AG10803 (cell line): Measurements from ENCODE around the gene ARMH3.

Experiments
- DNase-seq: peaks from one replicate; pipeline ENCODE4 v3.0.0; 2010; ENCODE audit warnings: low read depth
- H3K4me3 ChIP-seq: 2 replicates; pipeline ENCODE4 v1.5.1; 2011; ENCODE audit warnings: mild to moderate bottlenecking, low read length, control low read depth
- TF ChIP-seq, protein P1 (sequence below): conservative IDR thresholded peaks from 2 replicates; pipeline ENCODE4 v1.5.1; 2011; ENCODE audit warnings: mild to moderate bottlenecking, low read length, control low read depth, inconsistent platforms

ARMH3 gene

DNA sequence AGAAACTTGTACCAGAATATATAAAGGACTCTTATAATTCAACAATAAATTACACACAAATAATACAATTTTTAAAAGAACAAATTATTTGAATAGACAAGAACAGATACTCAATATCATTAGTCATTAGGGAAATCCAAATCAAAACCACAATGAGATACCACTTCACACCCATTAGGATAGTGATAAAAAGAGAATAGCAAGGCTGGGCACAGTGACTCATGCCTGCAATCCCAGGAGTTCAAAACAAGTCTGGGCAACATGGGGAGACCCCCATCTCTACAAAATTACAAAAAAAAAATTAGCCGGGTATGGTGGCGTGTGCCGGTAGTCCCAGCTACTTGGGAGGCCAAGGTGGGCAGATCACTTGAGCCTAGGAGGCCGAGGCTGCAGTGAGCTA, 160.2 kb downstream of the ARMH3 start:
- TF ChIP-seq, protein P1, sequence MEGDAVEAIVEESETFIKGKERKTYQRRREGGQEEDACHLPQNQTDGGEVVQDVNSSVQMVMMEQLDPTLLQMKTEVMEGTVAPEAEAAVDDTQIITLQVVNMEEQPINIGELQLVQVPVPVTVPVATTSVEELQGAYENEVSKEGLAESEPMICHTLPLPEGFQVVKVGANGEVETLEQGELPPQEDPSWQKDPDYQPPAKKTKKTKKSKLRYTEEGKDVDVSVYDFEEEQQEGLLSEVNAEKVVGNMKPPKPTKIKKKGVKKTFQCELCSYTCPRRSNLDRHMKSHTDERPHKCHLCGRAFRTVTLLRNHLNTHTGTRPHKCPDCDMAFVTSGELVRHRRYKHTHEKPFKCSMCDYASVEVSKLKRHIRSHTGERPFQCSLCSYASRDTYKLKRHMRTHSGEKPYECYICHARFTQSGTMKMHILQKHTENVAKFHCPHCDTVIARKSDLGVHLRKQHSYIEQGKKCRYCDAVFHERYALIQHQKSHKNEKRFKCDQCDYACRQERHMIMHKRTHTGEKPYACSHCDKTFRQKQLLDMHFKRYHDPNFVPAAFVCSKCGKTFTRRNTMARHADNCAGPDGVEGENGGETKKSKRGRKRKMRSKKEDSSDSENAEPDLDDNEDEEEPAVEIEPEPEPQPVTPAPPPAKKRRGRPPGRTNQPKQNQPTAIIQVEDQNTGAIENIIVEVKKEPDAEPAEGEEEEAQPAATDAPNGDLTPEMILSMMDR = no peak
- DNase-seq = no peak

DNA sequence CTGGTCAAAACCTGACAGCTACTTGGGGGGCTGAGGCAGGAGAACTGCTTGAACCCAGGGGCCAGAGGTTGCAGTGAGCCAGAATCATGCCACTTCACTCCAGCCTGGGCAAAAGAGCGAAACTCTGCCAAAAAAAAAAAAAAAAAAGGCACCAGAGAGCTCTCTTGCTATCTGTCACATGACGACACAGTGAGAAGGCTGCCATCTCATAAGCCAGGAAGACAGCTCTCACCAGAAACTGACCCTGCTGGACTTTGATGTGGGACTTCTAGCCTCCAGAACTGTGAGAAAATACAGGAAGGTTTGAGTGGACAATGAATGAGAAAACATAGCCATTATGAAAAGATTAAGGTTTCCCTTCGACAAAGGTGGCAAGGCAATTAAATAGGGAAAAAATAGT, 161.2 kb downstream of the ARMH3 start:
- TF ChIP-seq, protein P1 = no peak
- no peak overlapping the region for H3K4me3 ChIP-seq
- no peak for DNase-seq

More for the DNA sequence above, 160.2 kb downstream of the ARMH3 start:
- no peak overlapping the region for H3K4me3 ChIP-seq

DNA sequence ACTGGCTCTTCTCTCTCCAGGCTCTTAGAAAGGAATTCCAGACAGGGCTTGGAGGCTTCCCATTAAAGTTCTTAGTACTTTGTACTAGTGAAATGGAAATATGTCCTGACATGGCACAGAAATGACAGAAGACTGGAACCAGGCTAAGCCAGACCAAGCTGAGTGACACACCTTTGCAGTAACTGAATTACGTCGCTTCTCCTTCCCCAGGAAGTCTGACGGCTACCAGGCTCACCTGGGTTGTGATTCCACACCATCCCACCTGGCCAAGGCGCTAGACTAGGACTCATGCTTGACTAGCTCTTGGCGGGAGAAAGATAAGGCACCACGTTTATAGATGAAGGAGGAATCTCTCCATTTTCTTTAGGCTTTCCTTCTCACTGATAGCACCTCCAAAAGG, 161.7 kb downstream of the ARMH3 start:
- no peak for DNase-seq
- TF ChIP-seq, protein P1 = no peak
- H3K4me3 ChIP-seq = no peak overlapping the region

DNA sequence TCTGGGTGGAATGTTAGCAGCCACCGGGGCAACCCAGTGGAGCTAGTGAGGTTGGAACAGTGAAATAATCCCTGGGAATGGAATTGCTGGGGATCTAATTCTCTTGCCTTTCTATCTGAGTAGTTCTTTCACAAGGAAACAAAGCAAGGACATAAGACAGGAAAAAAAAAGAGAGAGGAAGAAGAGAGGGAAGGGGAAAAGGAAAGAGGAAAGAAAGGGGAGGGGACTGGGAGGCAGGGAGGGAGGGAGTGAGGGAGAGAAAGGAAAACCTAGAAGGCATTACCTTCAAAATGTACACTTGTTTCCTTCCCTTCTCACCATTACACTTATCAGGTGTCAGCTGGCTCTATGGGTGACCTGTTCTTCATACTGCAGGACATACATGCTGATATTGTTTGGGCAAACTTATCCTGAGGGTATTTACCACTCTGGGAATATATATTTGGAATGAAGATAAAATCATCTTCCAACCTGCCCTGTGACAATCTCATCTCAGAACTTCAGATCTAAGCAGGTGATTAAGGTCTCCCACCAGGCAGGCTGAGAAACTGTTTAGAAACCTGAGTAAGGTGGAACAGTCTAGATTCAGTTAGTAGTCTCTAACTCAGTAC, 162.4 kb downstream of the ARMH3 start:
- no peak overlapping the region for H3K4me3 ChIP-seq
- TF ChIP-seq, protein P1 = no peak
- no peak for DNase-seq

DNA sequence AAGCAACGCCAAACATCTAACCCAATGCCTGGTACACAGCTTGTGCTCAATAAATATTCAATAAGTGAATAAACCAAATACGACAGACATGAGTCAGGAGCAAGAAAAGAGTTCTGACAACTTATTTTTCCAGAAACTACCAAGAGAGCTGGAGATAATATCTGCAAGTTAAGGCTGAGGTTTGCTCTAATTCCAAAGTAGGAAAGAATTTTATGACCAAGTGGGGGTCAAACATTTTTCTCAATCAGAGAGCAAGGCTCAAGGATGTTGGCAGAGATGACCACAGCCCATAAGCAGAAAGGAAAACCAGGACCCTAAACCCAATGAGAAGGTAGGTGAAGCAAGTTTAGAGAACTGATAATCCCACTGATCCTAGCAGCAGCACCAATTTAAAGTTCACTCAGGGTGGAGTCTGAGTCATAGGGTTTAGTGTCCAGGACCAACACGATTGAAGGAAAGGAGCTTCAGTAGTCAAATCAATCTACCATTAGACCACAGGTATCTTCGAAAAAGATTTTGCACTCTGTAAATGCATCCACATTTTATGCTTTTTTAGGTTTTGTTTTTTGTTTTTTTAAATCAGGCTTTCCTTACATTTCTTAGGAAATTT, 163.1 kb downstream of the ARMH3 start:
- TF ChIP-seq, protein P1 = no peak
- no peak overlapping the region for H3K4me3 ChIP-seq
- peak; percentile 5 for DNase-seq

DNA sequence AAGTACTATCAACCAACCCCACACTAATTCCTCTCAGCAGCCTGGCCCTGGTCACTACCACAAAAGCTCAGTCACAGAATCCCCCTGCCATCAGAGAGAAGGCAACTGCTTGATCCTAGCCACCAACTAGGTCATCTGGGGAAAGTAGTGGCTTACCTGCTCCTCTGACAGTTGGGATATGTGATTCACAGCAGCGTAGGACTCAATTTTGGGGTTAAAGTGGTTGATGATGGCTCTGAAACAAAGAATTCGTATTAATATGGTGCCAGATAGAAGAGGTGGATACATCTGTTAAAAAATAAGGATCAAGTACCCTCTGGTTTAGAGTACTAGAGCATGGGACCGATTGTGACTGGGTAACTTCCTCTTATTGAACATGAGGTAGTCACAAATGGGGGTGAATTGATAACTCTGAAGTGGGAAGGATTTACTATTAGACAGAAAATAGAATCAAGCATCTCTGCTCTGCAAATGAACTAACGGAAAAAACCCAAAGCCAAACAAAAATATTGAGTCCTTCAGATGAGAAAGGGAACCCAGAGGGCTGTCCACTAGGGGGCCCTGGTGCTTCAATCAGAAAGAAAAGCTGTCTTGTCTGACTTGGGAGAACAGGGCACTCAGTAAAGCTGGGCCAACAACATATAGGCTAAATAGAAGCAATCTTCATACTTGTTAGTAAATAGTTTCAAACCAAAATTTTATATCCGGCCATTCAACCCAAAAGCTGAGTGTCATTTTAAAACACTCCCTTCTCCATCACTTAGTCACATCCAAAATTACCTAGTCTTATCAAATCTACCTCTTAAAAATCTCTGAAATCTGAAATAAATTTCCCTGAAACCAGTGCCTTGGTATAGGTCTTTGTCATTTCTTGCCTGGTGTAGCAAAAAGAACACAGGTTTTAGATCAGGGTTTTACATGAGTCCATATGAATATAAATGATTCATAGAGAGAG, 166.4 kb downstream of the ARMH3 start:
- TF ChIP-seq, protein P1 = peak; percentile 94
- no peak overlapping the region for H3K4me3 ChIP-seq

More for the DNA sequence above, 166.4 kb downstream of the ARMH3 start:
- peak; percentile 72 for DNase-seq
